NCI-H446 treated with DMSO at 0.1 percent for 48 hours (cell line): ENCODE data around the gene GALM.
"Not testable (repeated sequence)": the region's sequence is repeated elsewhere in the genome, so short reads cannot be mapped to it uniquely, and the experiment has no call there.

Experiments
- DNase-seq: peaks from one replicate; lab custom pipeline; 2025; lab: John Stamatoyannopoulos, UW

The GALM gene

DNA sequence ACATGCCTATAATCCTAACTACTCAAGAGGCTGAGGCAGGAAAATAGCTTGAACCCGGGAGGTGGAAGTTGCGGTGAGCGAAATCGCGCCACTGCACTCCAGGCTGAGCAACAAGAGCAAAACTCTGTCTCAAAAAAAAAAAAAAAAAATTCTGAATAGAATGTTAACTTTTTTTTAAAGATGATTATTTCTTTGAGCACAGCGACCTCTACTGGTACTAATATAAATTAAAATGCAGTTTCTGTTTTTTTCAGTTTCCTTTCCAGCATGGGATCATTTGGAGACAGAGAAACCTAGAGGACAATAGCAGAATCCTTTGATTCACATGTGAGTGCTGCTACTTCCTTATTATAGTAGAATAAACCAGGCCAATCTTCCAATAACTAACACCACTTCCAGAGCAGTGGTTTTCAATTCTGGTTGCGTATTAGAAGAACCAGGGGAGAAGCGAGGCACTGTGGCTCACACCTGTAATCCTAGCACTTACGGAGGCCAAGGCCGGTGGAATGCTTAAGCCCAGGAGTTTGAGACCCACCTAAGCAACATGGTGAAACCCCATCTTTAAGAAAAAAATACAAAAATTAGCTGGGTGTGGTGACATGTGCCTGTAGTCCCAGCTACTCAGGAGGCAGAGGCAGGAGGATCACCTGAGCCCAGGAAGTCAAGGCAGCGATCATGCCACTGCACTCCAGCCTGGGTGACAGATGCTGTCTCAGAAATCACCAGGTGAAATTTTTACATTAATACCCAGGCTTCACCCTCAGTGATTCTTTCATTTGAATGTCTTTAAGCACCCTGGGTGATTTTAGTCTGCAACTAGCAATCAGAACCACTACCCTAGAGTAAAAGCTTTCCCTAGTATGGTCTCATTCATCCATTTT, 75.2 kb downstream of the GALM start:
- DNase-seq = peak; percentile 46

DNA sequence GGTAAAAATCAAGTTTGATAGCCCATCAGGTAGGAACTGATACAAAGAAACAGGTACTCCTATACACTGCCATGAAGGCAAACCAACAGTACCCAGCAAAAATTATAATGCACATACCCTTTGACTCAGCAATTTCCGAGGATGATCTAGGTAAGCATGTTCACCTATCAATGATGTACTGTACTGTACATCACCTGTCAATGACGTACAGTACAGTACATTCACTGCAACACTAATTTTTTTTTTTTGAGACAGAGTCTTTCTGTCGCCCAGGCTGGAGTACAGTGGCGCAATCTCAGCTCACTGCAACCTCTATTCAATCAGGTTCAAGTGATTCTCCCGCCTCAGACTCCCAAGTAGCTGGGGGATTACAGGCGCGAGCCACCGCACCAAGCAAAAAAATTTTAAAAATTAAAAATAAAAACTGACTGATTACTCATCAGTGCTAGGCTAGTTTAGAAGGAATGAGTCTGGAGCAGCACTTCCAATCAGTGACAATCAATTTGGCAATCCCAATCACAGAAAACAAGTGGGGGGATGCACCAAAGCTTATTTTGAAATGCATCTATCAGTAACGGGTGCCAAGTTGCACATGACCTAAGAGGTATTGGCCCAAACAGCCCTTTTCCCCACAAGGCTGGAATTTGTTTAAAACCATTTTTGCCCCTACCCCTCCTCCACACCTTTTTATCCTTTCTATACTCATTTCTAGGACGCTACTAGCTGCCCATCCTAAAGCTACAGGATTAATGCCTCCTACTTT, 77.1 kb downstream of the GALM start:
- no peak for DNase-seq

DNA sequence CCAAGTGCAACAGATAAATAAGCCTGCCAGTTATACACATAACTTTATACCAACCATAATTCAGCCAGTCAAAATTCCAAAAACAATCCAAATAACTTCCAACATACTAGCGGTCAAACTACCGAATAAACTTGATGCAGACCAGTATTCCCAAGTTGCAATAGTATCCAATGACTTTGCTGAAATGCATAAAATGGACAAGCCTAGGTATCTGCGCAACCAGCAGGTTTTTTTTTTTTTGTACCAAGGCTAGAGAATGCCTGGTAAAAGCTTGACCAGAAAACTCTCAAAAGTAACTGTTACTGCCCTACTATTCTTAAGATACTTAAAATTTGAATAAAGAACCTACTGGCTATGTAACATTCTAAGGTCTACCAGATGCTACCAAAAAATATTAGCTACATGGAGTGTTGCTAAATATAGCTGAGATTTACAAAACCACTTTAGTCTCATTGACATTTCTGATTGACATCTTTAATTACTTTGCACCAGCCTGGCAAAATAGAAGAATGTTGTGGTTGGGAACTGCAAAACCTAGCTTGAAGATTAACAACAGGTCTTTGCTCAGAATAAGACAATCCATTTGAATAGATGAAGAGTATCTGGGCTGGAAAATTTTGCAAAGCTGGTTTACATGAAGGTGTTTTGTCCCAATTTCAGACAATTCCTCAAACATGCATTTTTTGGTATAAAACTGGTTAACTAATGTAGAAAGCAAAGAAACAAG, 77.9 kb downstream of the GALM start:
- no peak for DNase-seq

DNA sequence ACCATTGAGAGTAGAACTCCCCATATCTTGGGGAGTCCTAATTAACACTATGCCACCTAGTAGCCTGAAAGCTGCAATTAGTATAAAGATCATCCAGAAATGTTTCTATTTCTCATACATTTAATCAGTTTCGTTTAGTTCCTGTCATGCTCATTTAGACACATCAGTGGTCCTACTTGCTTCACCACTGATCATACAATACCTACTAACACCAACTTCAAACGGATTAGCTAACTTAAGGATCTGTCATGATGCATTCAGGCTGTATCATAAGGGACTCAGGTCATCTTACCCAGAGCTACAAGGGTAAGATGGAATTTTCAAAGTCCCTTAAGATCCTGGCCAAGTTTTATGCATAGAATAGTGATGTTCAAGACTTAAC, 78.5 kb downstream of the GALM start:
- no peak for DNase-seq

DNA sequence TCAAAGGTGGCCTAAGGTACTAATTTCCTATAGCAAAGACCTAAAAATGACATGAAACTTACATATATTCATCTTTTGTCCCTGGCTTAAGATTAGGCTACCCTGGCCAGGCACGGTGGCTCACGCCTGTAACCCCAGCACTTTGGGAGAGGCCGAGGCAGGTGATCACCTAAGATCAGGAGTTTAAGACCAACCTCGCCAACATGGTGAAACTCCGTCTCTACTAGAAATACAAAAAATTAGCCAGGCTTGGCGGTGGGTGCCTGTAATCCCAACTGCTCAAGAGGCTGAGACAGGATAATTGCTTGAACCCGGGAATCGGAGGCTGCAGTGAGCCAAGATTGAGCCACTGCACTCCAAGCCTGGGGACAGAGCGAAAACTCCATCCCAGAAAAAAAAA, 79.4 kb downstream of the GALM start:
- no peak for DNase-seq

DNA sequence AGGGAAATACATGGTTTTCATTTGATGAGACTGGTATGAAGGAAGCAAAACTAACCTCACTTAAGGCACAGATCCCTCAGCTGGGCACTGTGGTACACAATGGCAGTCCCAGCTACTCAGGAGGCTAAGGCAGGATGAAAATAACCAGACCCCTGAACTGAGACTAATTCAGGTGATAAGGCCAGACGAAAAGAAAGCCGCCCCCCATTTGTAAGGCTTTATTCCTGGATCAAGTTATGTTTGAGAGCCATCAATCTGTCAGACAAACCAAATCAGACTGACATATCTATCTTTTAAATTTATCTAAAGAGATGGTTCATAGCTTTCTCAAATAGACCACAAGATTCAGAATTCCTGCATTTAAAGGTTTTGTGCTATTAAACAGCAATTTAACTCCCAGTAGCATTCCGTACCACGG, 81.1 kb downstream of the GALM start:
- no peak for DNase-seq

DNA sequence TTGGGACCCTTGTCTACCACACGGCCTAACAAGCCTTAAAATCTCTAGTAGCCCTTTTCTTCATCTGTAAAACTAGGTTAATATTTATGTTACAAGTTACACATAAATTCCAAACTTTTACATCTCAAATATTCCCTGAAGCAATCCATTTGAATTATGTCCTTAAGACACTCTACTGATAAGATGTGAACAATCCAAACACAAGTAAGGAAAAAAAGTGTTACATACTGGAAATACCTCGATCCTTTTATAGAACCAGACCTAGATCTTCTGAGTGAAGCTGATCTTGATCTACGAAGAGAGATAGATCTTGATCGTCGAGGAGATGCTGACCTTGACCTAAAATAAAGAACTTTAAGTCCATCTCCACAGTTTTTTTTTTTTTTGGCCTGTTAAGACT, 81.9 kb downstream of the GALM start:
- DNase-seq = no peak

DNA sequence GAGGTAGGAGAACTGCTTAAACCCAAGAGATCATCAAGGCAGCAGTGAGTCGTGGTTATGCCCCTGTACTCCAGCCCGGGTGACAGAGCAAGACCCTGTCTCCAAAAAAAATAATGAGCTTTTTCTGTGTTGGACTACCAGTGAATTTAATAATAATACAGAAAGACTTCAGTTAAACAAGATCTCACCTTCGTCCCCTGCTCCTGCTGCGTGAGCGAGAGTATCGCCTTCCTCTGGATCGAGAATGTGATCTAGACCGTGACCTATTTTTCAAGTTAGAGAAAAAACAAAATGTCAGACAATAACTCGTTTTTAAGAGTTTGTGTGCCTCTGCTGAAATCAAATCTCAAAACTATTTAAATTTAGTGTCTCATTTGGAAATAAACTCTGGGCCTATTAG, 82.5 kb downstream of the GALM start:
- no peak for DNase-seq

DNA sequence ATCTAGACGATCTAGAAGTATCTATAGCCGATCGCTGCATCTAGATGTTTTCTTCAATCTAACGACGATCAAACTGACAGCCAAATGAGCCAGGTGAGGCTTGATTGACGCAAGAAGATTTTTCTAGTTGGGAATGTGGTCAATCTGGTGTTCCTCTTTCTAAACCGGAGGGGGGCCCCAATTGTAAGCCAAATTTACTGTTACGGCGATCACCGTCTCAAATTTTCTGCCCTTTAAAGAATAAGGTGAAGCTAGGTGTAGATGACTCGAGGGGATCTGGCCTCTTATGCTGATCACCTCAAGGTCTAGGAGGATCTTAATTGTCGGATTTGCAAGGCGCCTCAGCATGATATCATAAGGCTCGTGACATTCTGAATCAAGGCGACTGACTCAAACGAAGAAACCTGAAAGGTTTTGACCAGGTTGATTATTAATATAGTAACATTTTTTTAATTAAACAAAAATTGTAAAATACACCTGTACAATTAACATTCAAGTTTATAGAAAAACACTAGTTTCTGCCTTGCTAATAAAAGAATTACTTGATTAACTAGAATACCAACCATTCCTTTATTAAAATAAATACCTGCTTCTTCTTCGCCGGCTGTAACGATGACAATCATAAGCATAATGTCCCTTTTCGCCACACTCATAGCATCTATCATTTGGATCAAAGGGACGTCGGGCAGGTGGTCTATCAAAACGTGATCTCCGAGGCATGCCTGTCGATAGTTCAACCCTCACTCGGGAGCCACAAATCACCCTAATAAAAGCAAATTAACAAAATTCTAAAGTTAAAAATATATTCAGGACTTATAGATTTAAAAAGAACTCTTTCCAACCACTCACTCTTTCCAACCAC, 83.3 kb downstream of the GALM start:
- no peak for DNase-seq

DNA sequence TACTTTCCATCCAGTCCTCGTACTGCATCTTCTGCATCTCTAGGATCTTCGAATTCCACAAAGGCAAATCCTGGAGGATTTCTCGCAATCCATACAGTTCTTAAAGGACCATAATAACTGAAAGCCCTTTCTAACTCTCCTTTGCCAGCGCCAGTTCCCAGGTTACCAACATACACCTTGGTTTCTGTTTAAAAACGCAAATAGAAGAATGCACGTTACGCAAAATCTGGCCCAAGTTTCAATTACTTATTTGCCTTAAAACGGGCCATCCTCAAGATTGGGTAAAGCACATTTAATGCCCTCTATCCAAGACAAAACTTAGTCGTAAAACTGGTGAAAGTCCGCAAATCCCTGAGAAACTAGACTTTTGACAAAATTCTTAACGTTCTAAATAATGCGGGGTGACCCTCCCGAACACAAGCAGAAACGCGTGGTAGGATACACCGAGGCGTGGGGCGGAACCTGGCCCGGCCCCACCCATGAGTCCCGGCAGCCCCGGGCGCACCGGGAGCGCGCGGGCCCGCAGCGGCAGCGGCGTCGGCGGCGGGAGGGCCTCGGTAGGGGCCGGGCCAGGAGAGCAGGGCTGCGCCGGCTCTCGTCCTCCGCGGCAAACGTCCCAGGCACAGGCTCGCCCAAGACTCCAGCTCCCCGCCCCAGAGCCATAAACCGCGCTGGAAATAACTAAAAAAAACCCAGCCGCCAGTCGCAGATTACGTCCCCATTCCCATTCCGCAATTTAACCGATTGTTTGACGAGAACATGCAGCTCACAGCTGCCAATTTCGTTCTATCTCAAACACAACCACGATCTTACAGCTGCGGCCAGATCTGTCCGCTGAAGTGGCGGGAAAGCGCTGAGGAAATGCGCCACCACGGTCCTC, 84.3 kb downstream of the GALM start:
- no peak for DNase-seq

DNA sequence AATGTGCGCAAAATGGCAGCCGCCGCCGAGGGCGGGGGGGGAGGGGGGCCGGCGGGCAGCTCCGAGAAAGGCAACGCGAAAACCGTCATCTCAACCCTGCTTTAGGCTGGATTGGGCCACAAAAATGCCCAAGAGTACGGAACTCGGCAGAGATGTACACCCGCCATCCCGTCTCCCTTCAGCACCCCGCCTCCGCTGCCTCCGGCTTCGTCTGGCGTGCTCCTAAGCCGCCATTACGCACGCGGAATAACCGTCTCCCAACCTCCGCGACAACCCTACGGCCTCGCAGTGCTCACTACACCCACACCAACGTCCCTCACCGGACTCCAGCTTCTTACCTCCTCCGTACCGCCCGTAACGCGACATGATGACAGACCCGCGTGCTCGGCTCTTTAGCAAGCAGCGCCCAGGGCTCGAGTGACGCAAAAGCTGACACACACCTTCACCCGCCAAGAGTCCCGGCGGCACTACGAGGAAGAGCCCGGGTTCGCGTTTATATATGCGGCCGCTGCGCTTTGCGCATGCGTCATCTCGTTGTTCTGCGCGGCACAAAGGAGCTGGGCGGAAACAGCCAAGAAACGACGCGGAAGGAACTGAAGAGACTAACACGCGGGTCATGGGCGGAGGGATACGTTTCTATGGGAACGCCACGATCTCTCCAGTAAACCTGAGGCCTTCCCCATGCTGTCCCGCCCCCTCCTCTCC, 85.1 kb downstream of the GALM start, which contains the start of gene SRSF7:
Gene SRSF7 (minus strand): TSS at position 471 of the 705 bp plus-strand sequence. CDS start 105 bp downstream, at position 366.
- DNase-seq = peak; percentile 98

DNA sequence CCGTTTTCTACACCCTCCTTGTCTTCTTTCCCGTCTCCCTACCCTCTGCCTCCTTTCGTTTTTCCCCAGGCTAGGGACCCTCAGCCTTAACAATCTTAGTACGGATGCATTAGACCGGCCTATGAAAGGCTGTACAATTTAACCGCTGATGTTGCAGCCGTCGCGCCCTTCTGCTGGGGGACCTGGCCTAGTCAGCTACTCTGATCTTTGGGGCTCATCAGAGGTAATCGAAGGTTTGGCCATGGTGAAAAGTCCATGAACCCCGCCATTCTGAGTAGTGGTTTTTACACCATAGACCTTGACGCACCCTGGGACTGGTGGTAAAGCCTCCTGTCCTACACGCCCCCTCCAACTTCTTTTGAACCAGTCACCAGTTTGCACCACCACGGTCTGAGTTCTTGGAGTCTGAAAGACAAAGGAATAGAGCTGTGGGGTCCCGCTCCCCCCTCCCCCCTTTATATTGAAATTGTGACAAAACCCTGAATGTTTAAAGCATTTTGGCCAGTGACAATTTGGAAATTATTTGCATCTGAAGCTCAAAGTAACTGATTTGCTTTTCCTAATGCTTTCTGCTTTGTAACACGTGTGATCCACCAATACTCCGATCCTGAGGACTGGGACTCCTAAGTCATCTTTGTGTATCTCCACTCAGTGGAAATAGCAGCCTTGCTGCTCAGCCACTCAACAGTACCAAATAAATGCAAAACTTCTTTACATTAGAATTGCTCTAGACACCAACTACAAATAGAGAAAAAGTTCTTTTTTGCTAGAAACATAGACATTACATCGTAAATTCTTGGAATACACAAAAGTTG, 85.9 kb downstream of the GALM start:
- DNase-seq = no peak

DNA sequence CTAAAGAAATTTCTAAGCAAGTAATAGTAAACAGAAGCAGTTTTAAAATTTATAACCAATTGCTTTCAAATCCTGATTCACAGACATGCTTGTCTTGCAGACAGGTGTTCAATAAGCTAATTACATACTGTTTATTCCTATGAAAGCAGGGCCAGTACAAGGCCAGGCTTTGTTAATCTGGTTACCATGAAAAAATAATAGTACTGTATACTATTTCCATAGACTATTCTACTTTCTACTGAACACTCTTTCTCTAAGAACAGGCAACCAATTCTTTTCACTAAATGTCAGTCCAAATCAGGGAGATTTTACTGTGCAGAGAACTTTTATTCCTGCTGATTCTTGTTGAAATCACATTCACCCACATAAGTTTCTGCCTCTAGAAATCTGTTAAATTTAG, 88.1 kb downstream of the GALM start:
- no peak for DNase-seq

DNA sequence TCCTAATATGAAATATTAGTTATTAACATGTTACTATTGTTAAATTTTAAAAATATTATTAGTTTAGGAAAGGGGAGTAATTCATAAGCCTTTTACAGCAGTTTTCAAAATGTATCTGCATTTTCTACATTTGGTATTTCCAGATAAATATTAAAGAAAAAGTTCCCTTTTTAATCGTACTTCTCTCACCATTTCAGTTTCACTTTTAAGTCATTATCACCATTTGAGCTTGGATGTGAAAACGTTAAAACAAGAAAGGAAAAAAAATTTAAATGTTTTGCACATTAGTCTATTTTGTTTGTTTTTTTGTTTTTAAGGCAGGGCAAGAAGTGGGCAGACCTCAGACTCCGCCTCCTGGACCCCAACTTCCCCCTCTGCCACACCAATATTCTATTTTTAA, 88.6 kb downstream of the GALM start:
- DNase-seq = no peak

DNA sequence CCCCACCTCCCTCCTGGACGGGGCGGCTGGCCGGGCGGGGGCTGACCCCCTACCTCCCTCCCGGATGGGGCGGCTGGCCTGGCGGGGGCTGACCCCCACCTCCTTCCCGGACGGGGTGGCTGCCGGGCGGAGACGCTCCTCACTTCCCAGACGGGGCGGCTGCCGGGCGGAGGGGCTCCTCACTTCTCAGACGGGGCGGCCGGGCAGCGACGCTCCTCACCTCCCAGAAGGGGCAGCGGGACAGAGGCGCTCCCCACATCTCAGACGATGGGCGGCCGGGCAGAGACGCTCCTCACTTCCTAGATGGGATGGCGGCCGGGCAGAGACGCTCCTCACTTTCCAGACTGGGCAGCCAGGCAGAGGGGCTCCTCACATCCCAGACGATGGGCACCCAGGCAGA, 90.0 kb downstream of the GALM start:
- not testable (repeated sequence) for DNase-seq

DNA sequence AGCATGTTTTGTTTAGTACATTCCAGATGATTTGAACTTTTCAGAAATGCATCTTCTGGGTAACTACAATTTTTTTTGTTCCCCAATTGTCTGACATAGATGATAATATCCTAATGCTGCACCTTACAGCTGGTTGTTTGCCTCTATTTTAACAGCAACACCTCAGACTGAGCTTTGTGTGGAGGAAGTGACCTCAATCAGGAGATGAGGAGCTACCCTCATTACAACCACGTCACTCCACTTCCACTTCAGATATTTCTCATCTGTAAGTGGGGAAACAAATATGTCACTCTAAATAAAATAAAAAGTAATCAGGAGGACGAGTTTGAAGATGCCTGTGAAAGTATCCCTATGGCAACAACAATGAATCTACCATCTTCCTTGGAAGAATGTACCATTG, 97.3 kb downstream of the GALM start:
- DNase-seq = no peak

DNA sequence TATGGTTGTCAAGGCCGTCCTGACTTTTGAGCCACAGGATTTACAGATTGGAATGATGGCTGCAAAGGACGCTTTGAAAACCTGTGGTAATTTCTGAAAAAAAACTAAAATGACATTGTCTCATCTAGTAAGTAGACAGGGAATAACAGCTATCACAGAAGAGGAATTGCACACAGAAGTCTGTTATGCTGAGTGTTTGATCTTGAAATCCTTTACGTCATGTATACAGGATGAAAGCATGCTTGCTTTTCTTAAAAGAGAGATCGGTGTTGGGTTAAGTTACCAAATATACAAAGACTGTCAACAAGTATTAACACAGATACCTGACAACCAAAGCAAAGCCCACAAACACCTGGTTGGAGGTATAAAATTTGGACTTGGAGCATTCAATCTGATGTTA, 97.8 kb downstream of the GALM start:
- DNase-seq = no peak

DNA sequence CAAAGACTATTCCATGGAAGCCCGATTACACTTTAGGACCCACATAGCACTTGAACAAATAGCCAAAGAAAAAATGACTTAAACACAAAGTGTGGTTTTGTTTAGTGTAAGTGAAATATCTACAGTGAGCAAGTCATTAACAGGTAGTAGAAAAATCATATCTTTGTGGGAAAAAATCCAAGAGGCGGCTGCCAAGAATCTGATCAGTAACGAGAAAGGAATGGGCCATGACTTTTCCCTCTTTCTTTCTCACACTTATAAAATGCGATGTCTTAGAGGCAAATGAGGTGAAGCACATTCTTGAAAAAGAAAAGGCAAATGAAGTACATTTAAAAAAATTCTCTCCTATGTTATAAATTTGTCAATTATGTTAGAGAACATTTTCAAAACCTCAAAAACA, 99.2 kb downstream of the GALM start:
- no peak for DNase-seq

DNA sequence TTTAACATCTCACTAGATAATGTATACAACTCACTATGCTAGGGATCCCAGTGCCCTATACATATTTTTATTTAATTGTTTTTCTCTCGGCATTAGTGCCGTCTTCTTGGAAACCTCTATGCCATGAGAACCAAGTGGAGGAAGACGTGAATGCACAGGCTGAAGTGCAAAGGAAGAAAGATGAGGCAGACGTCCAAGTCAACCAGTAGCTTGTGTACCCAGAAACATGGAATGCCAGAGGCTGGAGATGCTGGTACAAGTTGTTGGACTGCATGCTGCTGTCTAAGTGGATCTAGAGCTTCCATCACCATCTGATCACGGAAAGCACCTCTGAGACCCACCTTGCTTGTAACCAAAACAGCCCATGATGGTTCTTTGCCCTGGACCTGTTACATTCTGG, 99.6 kb downstream of the GALM start:
- DNase-seq = no peak
